ENCODE results near the gene ATXN7L3. TPM values are rescaled to one million over a fixed set of nuclear protein-coding genes. Genes with fewer than 3 reads are reported as not detected.

ATXN7L3 gene
- total RNA-seq, 2 donors from 2014 or later: 65.9 to 77.3 TPM

DNA sequence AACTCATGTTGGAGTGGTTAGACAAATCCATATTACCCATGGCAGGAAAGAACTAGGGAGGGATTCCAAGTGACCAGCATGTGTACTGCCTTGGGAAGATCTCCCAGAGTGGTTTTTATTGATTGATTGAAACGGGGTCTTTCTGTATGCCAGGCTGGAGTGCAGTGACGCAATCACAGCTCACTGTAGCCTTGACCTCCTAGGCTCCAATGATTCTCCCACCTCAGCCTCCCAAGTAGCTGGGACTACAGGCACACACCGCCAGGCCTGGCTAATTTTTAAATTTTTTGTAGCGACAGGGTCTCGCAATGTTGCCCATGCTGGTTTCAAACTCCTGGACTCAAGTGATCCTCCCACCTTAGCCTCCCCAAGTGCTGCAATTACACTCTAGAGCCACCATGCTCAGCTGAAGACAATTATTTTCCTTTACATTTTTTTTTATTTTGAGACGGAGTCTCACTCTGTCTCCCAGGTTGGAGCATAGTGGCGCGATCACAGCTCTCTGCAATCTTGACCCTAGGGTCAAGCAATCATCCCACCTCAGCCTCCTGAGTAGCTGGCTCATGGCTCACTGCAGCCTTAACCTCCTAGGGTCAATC is 15.4 kb downstream of the ATXN7L3 start:
- H3K36me3 ChIP-seq: no peaks in the 10 kb centered on the region
- no peak overlapping the region for H3K9ac ChIP-seq (ENCODE audit: low read depth in 2 of 2, low read length in 2 of 2)
- TF ChIP-seq, protein P1, sequence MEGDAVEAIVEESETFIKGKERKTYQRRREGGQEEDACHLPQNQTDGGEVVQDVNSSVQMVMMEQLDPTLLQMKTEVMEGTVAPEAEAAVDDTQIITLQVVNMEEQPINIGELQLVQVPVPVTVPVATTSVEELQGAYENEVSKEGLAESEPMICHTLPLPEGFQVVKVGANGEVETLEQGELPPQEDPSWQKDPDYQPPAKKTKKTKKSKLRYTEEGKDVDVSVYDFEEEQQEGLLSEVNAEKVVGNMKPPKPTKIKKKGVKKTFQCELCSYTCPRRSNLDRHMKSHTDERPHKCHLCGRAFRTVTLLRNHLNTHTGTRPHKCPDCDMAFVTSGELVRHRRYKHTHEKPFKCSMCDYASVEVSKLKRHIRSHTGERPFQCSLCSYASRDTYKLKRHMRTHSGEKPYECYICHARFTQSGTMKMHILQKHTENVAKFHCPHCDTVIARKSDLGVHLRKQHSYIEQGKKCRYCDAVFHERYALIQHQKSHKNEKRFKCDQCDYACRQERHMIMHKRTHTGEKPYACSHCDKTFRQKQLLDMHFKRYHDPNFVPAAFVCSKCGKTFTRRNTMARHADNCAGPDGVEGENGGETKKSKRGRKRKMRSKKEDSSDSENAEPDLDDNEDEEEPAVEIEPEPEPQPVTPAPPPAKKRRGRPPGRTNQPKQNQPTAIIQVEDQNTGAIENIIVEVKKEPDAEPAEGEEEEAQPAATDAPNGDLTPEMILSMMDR (IDR thresholded peaks at IDR 0.05): no peak
- H3K27ac ChIP-seq: no peak overlapping the region
- DNase-seq: no peak
- H3K9me3 ChIP-seq: no peaks in the 10 kb centered on the region
- H3K4me1 ChIP-seq: peaks cover 6% of the 10 kb centered on the region
- intact Hi-C loops (cut with DNase I): no loop called here
- no peaks in the 10 kb centered on the region for H3K27me3 ChIP-seq
- no peak overlapping the region for H3K4me3 ChIP-seq

DNA sequence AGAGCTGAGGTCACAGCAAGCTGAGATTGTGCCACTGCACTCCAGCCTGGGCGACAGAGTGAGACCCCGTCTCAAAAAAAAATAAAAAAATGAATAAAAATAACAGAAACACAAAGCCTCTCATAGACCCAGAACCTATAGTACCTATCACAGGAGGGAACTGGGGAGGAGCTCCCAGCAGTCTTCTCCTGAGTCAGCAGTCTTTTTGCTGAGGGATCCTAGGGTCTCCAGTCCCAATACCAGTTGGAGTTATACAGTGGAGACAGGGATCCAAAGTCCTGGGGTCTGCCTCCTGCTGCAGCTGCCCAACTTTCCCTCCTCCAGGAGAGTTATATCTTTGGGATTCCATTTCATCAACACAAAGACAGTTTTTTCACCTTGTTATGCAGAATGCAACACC is 16.7 kb downstream of the ATXN7L3 start:
- H3K9ac ChIP-seq (ENCODE audit: low read depth in 2 of 2, low read length in 2 of 2): no peak overlapping the region
- intact Hi-C loops (cut with DNase I): no loop called here
- H3K27ac ChIP-seq: no peak overlapping the region

DNA sequence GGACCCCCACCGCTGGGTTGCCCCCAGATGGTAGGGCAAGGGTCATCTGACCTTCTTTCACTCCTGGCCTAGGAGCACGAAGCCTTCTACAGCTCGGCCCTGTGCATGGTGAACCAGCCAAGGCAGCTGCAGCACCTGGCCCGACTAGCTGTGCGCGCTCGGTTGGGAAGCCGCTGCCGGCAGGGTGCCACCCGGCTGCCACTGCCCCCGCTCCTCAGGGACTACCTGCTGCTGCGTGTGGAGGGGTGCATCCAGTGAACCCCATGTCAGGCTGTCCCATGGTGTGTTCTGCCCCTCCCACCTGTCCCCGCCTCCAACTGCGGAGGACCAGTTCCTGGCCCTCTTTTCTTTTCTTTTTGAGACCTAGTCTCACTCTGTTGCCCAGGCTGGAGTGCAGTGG is 21.6 kb downstream of the ATXN7L3 start:
- Histone ChIP-seq H3K4me1 (no peaks in the 10 kb centered on the region), H3K27me3 (no peaks in the 10 kb centered on the region), H3K27ac (no peak overlapping the region), H3K4me3 (no peak overlapping the region), H3K9me3 (no peaks in the 10 kb centered on the region), H3K9ac (ENCODE audit: low read depth in 2 of 2, low read length in 2 of 2) (no peak overlapping the region), H3K36me3 (no peaks in the 10 kb centered on the region)
- DNase-seq: no peak
- intact Hi-C loops (cut with DNase I): no loop called here
- TF ChIP-seq, protein P1 (IDR thresholded peaks at IDR 0.05): no peak

More for the DNA sequence above, 16.7 kb downstream of the ATXN7L3 start:
- Histone ChIP-seq H3K9me3 (no peaks in the 10 kb centered on the region), H3K27me3 (no peaks in the 10 kb centered on the region), H3K4me3 (no peak overlapping the region), H3K4me1 (peaks cover 3% of the 10 kb centered on the region), H3K36me3 (no peaks in the 10 kb centered on the region)
- TF ChIP-seq, protein P1 (IDR thresholded peaks at IDR 0.05): no peak
- DNase-seq: no peak

DNA sequence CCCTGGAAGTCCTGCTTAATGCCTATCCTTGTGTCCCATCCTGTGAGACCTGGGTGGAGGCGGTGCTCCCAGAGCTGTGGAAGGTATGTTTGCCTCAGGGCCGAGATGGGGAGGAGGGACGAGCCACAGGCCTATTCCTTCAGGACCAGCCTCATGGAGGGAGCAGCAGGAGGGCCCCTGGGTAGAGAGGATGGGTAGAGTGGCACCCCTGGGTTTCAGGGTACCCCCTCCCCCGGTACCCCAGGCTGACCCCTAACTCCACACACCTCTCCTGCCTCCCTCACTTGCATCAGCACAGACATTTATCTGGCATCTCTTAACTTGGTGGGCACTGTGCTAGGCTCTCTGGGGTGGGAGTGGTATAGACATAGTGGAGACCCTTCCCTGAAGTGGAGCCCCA is 22.0 kb downstream of the ATXN7L3 start:
- Histone ChIP-seq H3K9me3 (no peaks in the 10 kb centered on the region), H3K4me1 (no peaks in the 10 kb centered on the region), H3K36me3 (no peaks in the 10 kb centered on the region), H3K9ac (ENCODE audit: low read depth in 2 of 2, low read length in 2 of 2) (no peak overlapping the region), H3K27ac (no peak overlapping the region), H3K27me3 (no peaks in the 10 kb centered on the region), H3K4me3 (no peak overlapping the region)
- TF ChIP-seq, protein P1 (IDR thresholded peaks at IDR 0.05): no peak
- intact Hi-C loops (cut with DNase I): no loop called here
- no peak for DNase-seq

DNA sequence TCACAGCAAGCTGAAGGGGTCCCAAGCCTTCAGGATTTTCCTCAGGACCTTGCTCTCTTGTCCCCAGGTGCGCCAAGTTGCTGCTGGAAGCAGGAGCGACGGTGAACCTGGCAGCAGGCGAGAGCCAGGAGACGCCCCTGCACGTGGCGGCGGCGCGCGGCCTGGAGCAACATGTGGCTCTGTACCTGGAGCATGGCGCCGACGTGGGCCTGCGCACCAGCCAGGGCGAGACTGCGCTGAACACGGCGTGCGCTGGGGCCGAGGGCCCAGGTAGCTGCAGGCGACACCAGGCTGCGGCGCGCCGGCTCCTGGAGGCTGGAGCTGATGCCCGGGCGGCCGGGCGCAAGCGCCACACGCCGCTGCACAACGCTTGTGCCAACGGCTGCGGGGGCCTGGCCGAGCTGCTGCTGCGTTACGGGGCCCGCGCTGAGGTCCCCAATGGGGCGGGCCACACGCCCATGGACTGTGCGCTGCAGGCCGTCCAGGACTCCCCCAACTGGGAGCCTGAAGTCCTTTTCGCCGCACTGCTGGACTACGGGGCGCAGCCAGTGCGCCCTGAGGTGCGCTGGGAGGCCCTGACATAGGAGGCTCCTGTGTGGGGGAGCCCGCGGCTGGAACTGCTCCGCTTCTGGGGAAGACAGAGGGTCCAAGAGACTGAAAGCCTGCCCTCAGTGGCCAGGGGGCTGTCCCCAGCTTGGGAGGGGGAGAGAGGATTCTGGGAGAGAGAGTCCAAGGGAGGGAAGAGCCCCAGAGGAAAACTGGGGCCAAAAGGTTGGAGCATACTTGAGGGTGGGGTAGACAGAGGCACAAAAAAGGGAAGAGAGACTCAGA is 22.8 kb downstream of the ATXN7L3 start:
- TF ChIP-seq, protein P1 (IDR thresholded peaks at IDR 0.05): no peak
- no peak overlapping the region for H3K4me3 ChIP-seq
- no peak for DNase-seq
- H3K36me3 ChIP-seq: no peaks in the 10 kb centered on the region
- no peaks in the 10 kb centered on the region for H3K27me3 ChIP-seq
- H3K27ac ChIP-seq: no peak overlapping the region
- intact Hi-C loops (cut with DNase I): no loop called here
- no peaks in the 10 kb centered on the region for H3K4me1 ChIP-seq
- no peak overlapping the region for H3K9ac ChIP-seq (ENCODE audit: low read depth in 2 of 2, low read length in 2 of 2)
- H3K9me3 ChIP-seq: no peaks in the 10 kb centered on the region
